Hepatocyte (in vitro differentiated cells): ENCODE data around the gene TEX28. TPM values are rescaled to one million over a fixed set of nuclear protein-coding genes. Genes with fewer than 3 reads are reported as not detected.

Experiments used
- DNase-seq: peaks from one replicate; pipeline ENCODE4 v3.0.0-alpha.2; 2016; ENCODE audit warnings: low spot score
- H2AFZ ChIP-seq: fragments of 200-600 bp; sonication (generic); 2 replicates; pipeline ENCODE4 v1.6.0; 2016; ENCODE audit warnings: antibody characterized with exemption, mild to moderate bottlenecking
- H3K27ac ChIP-seq: fragments of 200-600 bp; sonication (generic); 2 replicates; pipeline ENCODE4 v1.5.1; 2016; ENCODE audit warnings: mild to moderate bottlenecking
- H3K27me3 ChIP-seq: fragments of 200-600 bp; sonication (generic); 2 replicates; pipeline ENCODE4 v1.6.1; 2016
- H3K36me3 ChIP-seq: fragments of 200-600 bp; sonication (generic); replicated peaks from 2 replicates; pipeline ENCODE4 v1.5.1; 2016; ENCODE audit warnings: low read depth; ENCODE audit not compliant: insufficient read depth
- H3K4me1 ChIP-seq: fragments of 200-600 bp; sonication (generic); 2 replicates; pipeline ENCODE4 v1.5.1; 2016; ENCODE audit warnings: mild to moderate bottlenecking, moderate library complexity; ENCODE audit not compliant: insufficient read depth
- H3K4me2 ChIP-seq: fragments of 200-600 bp; sonication (generic); 2 replicates; pipeline ENCODE4 v1.6.0; 2016
- H3K4me3 ChIP-seq: fragments of 200-600 bp; sonication (generic); 2 replicates; pipeline ENCODE4 v1.5.1; 2016; ENCODE audit warnings: mild to moderate bottlenecking
- H3K79me2 ChIP-seq: fragments of 200-600 bp; sonication (generic); 2 replicates; pipeline ENCODE4 v1.6.0; 2017; ENCODE audit warnings: mild to moderate bottlenecking
- H3K9me2 ChIP-seq: fragments of 200-600 bp; sonication (generic); replicated peaks from 2 replicates; pipeline ENCODE4 v1.6.0; 2017; ENCODE audit warnings: mild to moderate bottlenecking; ENCODE audit not compliant: insufficient read depth
- H3K9me3 ChIP-seq: fragments of 200-600 bp; sonication (generic); 2 replicates; pipeline ENCODE4 v1.5.1; 2016; ENCODE audit warnings: low read depth, mild to moderate bottlenecking
- H4K20me1 ChIP-seq: fragments of 200-600 bp; sonication (generic); 2 replicates; pipeline ENCODE4 v1.6.0; 2016; ENCODE audit warnings: mild to moderate bottlenecking; ENCODE audit not compliant: insufficient read depth, poor library complexity, severe bottlenecking
- CTCF ChIP-seq: fragments of 200-600 bp; sonication (generic); IDR thresholded peaks from 2 replicates; pipeline ENCODE4 v1.5.1; 2016; ENCODE audit warnings: antibody characterized with exemption, mild to moderate bottlenecking; ENCODE audit not compliant: poor library complexity
- EZH2 ChIP-seq: fragments of 200-600 bp; sonication (generic); IDR thresholded peaks from 2 replicates; pipeline ENCODE4 v1.6.1; 2016; ENCODE audit warnings: antibody characterized with exemption, mild to moderate bottlenecking, borderline replicate concordance
- EZH2phosphoT487 ChIP-seq: fragments of 200-600 bp; sonication (generic); IDR thresholded peaks from one replicate; pipeline ENCODE4 v1.6.1; 2018; ENCODE audit warnings: antibody characterized with exemption, mild to moderate bottlenecking, low read depth, moderate library complexity; ENCODE audit not compliant: unreplicated experiment, severe bottlenecking
- WGBS: methylation state at CpG from one replicate; pipeline ENCODE4 v1.1.6; 2016; ENCODE audit warnings: low lambda C conversion rate; ENCODE audit errors: missing lambda C conversion rate; 5-methylcytosine and 5-hydroxymethylcytosine counted together
- polyA plus RNA-seq: library from polyadenylated mRNA; unstranded; fragments of >200 nt; fragmentation: Nextera tagmentation; extraction: Ambion mirVana; gene quantifications from 2 replicates; pipeline ENCODE4 v1.2.1, GENCODE V29; 2016
- total RNA-seq: library from RNA; depleted of rRNA; stranded (reverse); fragments of >200 nt; gene quantifications from 2 replicates; pipeline ENCODE4 v1.2.3, GENCODE V29; 2014

Gene TEX28
- total and polyA plus RNA-seq, 2 experiments from 2014 or later = not detected

GRCh38 chrX:154308108-154308946 is 13.4 kb upstream of the TEX28 start:
- peak; percentile 47 for TF ChIP-seq CTCF
- TF ChIP-seq EZH2phosphoT487 = no peak
- H3K4me2 ChIP-seq = no peak overlapping the region
- peak; percentile 39 for DNase-seq
- H3K4me3 ChIP-seq = no peak overlapping the region
- no peaks in the 10 kb centered on the region for H3K4me1 ChIP-seq
- H3K79me2 ChIP-seq = no peaks in the 10 kb centered on the region
- 69% methylated on average over 9 of the region's 9 CpGs for WGBS
- no peaks in the 10 kb centered on the region for H3K36me3 ChIP-seq
- no peak overlapping the region for H3K27ac ChIP-seq
- H2AFZ ChIP-seq = no peak overlapping the region
- no peaks in the 10 kb centered on the region for H4K20me1 ChIP-seq
- H3K27me3 ChIP-seq = no peaks in the 10 kb centered on the region
- H3K9me3 ChIP-seq = no peaks in the 10 kb centered on the region
- no peaks in the 10 kb centered on the region for H3K9me2 ChIP-seq

GRCh38 chrX:154307202-154307601 is 12.3 kb upstream of the TEX28 start:
- no peak overlapping the region for H3K27ac ChIP-seq
- no peaks in the 10 kb centered on the region for H4K20me1 ChIP-seq
- H3K79me2 ChIP-seq = no peaks in the 10 kb centered on the region
- H2AFZ ChIP-seq = no peak overlapping the region
- H3K4me2 ChIP-seq = no peak overlapping the region
- no peaks in the 10 kb centered on the region for H3K36me3 ChIP-seq
- H3K4me1 ChIP-seq = no peaks in the 10 kb centered on the region
- H3K9me2 ChIP-seq = no peaks in the 10 kb centered on the region
- TF ChIP-seq CTCF = no peak
- no peak for TF ChIP-seq EZH2phosphoT487
- TF ChIP-seq EZH2 = no peak
- WGBS = 78% methylated on average over 6 of the region's 6 CpGs
- no peaks in the 10 kb centered on the region for H3K27me3 ChIP-seq
- H3K9me3 ChIP-seq = no peaks in the 10 kb centered on the region
- DNase-seq = no peak
- H3K4me3 ChIP-seq = no peak overlapping the region

GRCh38 chrX:154305541-154306205 is 10.7 kb upstream of the TEX28 start:
- no peak for DNase-seq
- H3K36me3 ChIP-seq = no peaks in the 10 kb centered on the region
- no peaks in the 10 kb centered on the region for H3K27me3 ChIP-seq
- no peaks in the 10 kb centered on the region for H3K4me1 ChIP-seq
- H3K27ac ChIP-seq = no peak overlapping the region
- H4K20me1 ChIP-seq = no peaks in the 10 kb centered on the region
- H3K4me3 ChIP-seq = no peak overlapping the region
- H3K9me3 ChIP-seq = no peaks in the 10 kb centered on the region
- no peak overlapping the region for H3K4me2 ChIP-seq
- 81% methylated on average over 11 of the region's 11 CpGs for WGBS
- H3K9me2 ChIP-seq = no peaks in the 10 kb centered on the region
- no peaks in the 10 kb centered on the region for H3K79me2 ChIP-seq
- H2AFZ ChIP-seq = no peak overlapping the region
- TF ChIP-seq EZH2phosphoT487 = no peak
- TF ChIP-seq EZH2 = no peak
- no peak for TF ChIP-seq CTCF
